GM18861 (cell line): Measurements from ENCODE around the gene TOMM70.
A peak's percentile ranks its signal among the peaks of the same experiment; 100 is the strongest.
"Not testable (repeated sequence)": the region's sequence is repeated elsewhere in the genome, so short reads cannot be mapped to it uniquely, and the experiment has no call there.

ENCODE experiments used
- ATAC-seq: cut with Tn5 transposase; IDR thresholded peaks from one replicate; pipeline ENCODE4 v1.9.1; 2021; ENCODE audit not compliant: unreplicated experiment

TOMM70 gene

DNA sequence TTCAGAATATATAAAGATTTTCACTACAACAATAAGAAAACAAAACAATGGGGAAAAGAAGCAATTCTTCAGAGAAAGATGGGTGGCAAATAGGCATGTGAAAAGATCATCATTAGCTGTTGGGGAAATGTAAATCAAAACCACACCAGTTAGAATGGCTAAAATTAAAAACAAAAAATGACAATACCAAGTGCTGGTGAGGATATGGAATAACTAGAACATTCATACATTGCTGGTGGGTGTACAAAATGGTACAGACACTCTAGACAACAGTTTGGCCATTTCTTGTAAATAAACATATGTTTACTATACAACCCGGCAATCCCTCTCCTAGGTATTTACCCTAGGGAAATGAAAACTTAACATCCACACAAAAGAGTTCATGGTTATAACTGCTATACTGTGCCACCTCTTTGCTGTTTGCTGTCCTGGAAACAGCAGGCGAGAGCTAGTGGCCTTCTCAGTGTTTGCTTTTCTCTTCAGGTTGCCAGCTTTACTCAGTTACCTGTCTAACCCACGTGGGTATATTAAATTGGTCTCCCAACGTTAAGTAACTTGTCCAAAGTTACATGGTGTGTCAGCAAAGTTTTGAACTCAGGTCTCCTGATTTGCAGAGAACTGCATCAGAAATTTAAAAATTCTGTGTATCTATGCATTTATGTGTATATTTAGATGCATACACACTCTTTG, 70.9 kb downstream of the TOMM70 start:
- ATAC-seq = no peak

DNA sequence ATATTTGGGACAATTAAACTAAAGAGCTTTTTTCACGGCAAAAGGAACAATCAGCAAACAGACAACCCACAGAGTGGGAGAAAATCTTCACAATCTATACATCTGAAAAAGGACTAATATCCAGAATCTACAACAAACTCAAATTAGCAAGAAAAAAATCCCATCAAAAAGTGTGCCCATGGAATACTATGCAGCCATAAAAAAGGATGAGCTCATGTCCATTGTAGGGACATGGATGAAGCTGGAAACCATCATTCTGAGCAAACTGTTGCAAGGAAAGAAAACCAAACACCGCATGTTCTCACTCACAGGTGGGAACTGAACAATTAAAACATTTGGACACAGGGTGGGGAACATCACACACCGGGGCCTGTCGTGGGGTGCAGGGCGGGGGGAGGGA, 73.5 kb downstream of the TOMM70 start:
- not testable (repeated sequence) for ATAC-seq

DNA sequence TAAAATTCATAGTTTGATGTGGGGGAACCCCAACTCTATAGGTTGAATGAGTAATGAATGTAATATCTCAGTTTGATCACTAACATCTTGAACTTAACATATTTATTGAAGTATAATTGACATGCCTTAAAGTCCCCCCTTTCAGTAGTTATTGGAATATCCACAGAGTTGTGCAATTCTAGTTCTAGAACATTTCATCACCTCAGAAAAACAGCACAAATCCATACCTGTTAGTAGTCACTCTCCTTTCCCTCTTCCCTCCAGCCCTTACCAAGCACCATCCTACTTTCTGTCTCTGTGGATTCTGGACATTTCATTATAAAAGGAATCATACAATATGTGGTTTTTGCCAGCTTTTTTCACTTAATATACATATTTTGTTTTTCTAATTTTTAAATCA, 75.1 kb downstream of the TOMM70 start:
- no peak for ATAC-seq

DNA sequence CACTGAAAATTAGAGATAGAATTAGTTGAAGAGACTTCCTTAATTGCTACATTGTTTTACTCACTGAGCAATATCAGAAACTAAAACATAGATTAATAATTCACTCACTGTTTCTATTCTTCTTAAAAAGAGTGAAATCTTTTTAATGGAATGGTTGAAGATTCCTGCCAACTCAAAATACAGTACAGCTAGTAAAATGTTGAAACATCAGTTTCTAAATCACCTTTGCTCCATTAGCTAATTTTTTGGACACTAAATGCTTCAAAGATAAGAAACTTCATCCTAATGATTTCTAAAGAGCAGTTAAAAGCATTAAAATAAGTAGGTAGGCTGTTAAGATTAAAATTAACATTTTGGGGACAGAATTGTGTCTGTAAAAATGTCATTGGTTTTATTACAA, 76.8 kb downstream of the TOMM70 start:
- ATAC-seq = no peak

DNA sequence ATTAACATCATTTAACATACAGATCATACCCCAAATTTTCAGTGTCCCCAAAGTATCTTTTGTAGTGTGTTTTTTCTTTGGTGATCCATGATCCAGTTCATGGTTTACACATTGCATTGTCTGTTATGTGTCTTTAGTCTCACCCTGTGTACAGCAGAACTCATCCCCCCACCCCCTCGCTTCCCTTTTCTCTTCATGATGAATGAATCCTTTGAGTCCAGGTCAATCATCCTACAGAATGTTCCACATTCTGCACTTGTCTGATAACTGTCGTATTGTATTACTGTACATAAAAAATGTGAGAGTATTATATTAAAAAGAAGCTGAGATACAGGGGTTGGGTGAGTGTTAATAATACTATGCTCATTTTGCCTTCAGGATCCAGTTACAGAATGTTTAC, 80.9 kb downstream of the TOMM70 start:
- no peak for ATAC-seq

DNA sequence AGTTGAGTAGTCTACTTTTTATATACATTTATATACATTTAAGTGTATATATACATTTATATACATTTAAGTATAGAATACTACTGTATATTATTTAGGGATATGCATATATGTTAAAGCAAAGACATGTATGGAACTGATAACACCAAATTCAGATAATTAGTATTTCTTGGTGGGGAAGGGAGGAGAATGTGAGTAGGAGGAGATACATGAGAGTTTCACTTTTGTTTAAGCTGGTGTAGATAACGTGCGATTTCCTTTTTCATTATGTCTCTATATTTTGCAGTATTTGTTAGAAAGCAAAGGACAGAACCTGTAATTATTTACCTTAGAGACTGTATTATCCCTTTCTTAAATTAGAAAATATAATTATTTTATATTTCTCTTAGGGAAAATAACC, 83.0 kb downstream of the TOMM70 start:
- peak; percentile 66 for ATAC-seq

DNA sequence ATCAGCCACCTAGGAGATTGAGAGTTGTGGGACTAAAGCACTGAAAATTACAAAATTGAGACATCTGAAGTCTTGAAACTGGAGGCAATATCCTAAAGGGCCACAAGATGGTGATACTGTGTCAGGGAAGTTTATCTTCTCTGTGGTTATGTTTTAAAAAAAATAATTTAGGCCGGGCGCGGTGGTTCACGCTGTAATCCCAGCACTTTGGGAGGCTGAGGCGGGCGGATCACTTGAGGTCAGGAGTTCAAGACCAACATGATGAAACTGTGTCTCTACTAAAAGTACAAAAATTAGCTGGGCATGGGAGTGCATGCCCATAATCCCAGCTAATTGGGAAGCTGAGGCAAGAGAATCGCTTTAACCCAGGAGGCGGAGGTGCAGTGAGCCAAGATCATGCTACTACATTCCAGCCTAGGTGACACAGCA, 84.2 kb downstream of the TOMM70 start:
- peak; percentile 79 for ATAC-seq
